Thoracic aorta (tissue), 2 donors: ENCODE measurements around the gene PTPN2. TPM values are rescaled to one million over a fixed set of nuclear protein-coding genes. Genes with fewer than 3 reads are reported as not detected.
"Not testable (repeated sequence)": the region's sequence is repeated elsewhere in the genome, so short reads cannot be mapped to it uniquely, and the experiment has no call there.

Experiments
- ATAC-seq: fragments of 150-250 bp; one replicate; pipeline ENCODE4 v1.8.0; 2017; ENCODE audit warnings: low read depth; ENCODE audit not compliant: insufficient number of reproducible peaks, low FRiP score
- DNase-seq: peaks from one replicate; pipeline ENCODE4 v3.0.0-alpha.2; 2020; ENCODE audit warnings: low spot score
- H3K27ac ChIP-seq, 2 donors: fragments of 200-600 bp; sonication (generic); 1 replicate in 1 of 2; 2 replicates in 1 of 2; pipeline ENCODE4 v1.5.1; 2016; ENCODE audit warnings: mild to moderate bottlenecking in 2 of 2, moderate library complexity in 2 of 2
- H3K27me3 ChIP-seq: fragments of 200-600 bp; sonication (generic); replicated peaks from 2 replicates; pipeline ENCODE4 v1.6.0; 2016; ENCODE audit warnings: mild to moderate bottlenecking; ENCODE audit not compliant: insufficient read depth
- H3K36me3 ChIP-seq: fragments of 200-600 bp; sonication (generic); one replicate; pipeline ENCODE4 v1.5.1; 2016
- H3K4me1 ChIP-seq, 2 donors: fragments of 200-600 bp; sonication (generic); 1 replicate in 1 of 2; 2 replicates in 1 of 2; pipeline versions ENCODE4 v1.5.1 to v1.6.0; 2016; ENCODE audit warnings: low read depth in 2 of 2, mild to moderate bottlenecking in 1 of 2; ENCODE audit not compliant: control insufficient read depth in 1 of 2
- H3K4me3 ChIP-seq: fragments of 200-600 bp; sonication (generic); 2 replicates; pipeline ENCODE4 v1.5.1; 2016; ENCODE audit warnings: mild to moderate bottlenecking
- H3K9me3 ChIP-seq: fragments of 200-600 bp; sonication (generic); 2 replicates; pipeline ENCODE4 v1.5.1; 2016
- CTCF ChIP-seq: fragments of 200-600 bp; sonication (generic); IDR thresholded peaks from one replicate; pipeline ENCODE4 v1.5.1; 2019; ENCODE audit warnings: antibody characterized with exemption
- total RNA-seq, 2 donors: library from RNA; depleted of rRNA; stranded (reverse); fragments of >200 nt; gene quantifications; one replicate each; pipeline versions ENCODE4 v1.1.0 to v1.2.3, GENCODE V29; 2016

The PTPN2 gene
- total RNA-seq, 2 donors from 2014 or later, result 29.4 to 62.8 TPM

DNA sequence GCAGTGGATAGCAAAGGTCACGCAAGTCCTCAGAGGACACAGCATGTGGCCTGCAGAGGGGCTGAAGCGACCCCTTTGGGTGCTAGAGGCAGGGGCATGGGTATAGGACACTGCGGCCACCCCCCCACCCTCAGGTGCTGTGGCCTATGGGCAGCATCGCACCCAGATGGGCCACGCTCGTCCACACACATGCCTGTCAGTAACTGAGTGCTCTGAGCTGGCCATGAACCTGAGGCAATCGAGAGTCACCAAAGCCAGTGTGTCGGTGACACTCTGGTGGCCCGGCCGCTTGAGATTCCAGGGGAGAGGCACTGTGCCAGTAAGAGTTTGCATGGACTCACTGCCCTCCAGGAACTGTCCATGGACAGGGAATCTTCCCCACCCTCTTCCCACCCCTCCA is 22.7 kb upstream of the PTPN2 start:
- no peak for TF ChIP-seq CTCF
- Histone ChIP-seq H3K4me3 (peak overlapping the region; percentile 49), H3K27ac (peak overlapping the region in 1 of 2 donors; percentile 19), H3K9me3 (no peaks in the 10 kb centered on the region), H3K27me3 (no peaks in the 10 kb centered on the region), H3K36me3 (no peaks in the 10 kb centered on the region), H3K4me1 (peaks cover 9 to 25% of the 10 kb centered on the region in 2 donors)
- ATAC-seq (no peak), DNase-seq (no peak)

DNA sequence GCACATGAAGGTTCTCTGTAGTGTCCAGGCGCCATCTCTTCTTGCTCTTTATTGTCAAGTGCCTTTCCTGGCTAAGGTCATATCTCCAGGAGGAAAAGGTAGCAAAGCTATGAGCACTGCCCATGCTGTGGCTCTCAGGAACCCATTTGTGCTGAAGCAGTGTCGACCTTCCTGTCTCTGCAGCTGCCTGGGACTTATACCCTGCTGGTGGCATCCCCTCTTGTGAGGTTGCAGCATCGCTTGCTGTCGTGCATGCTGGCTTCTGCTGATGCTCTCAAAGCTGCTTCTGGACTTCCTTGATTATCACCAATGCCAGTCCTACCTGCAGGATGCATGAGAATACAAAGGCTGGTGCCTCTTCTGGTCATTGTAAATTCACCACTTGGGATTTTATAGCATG is 22.1 kb upstream of the PTPN2 start:
- DNase-seq (no peak), ATAC-seq (no peak)
- no peaks in the 10 kb centered on the region for H3K9me3 ChIP-seq
- H3K4me1 ChIP-seq, result peaks cover 9 to 25% of the 10 kb centered on the region in 2 donors
- no peaks in the 10 kb centered on the region for H3K36me3 ChIP-seq
- H3K27me3 ChIP-seq, result no peaks in the 10 kb centered on the region
- no peak overlapping the region for H3K4me3 ChIP-seq
- H3K27ac ChIP-seq, result no peak overlapping the region
- TF ChIP-seq CTCF, result no peak

- Histone ChIP-seq H3K27ac (no peak overlapping the region), H3K9me3 (no peaks in the 10 kb centered on the region), H3K4me3 (no peak overlapping the region), H3K4me1 (peaks cover 9 to 25% of the 10 kb centered on the region in 2 donors), H3K36me3 (no peaks in the 10 kb centered on the region), H3K27me3 (no peaks in the 10 kb centered on the region)
- ATAC-seq (no peak), DNase-seq (no peak)
- TF ChIP-seq CTCF, result no peak
Observed at GRCh38 chr18:12904012-12904516, 20.0 kb upstream of the PTPN2 start.

- not testable (repeated sequence) for H3K4me3 ChIP-seq, ATAC-seq, DNase-seq, H3K9me3 ChIP-seq, H3K27ac ChIP-seq, H3K36me3 ChIP-seq, H3K27me3 ChIP-seq, H3K4me1 ChIP-seq
Observed at GRCh38 chr18:12901208-12901607, 17.2 kb upstream of the PTPN2 start.

DNA sequence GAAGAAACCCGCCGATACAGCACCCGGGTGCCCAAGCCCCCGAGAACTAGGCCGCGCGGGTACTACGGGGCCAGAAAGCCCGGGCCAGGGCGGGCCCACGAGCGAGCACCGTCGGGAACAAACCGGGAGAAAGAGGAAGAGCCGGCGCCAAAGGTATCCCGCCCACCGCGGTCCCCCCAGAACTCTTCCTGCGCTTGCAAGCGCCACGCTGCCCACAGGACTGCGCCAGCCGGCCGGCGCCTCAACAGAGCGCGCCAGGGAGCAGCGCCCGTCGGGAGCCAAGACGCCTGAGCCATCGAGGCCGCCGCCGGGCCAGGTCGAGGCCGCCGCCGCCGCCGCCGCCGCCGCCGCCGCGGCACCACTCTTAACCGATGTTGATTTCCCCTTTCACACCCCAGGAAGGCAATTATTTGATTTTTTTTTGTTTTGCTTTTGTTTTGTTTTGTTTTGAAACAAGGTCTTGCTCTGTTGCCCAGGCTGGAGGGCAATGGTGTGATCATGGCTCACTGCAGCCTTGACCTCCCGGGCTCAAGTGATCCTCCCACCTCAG is 12.8 kb upstream of the PTPN2 start:
- peak overlapping the region; percentile 56 for H3K4me3 ChIP-seq
- not testable (repeated sequence) for H3K27ac ChIP-seq, ATAC-seq, H3K4me1 ChIP-seq, H3K36me3 ChIP-seq, H3K9me3 ChIP-seq, H3K27me3 ChIP-seq, DNase-seq

DNA sequence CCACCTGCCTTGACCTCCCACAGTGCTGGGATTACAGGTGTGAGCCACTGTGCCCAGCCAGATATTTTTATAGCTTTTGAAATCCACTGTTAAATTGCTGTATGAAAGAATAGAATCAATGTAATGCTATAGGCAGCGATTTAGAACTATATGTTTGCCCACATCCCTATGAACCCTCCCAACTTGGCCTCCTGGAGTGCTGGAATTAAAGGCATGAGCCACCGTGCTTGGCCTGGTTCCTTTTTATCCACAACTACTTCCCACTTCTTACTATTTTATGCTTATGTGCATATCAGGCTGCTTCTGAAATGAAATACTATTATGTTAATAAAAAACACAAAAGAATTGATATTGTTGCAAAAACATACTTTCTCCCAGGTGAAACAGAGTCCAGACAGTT is 11.6 kb upstream of the PTPN2 start:
- ATAC-seq (no peak), DNase-seq (no peak)
- Histone ChIP-seq H3K36me3 (no peaks in the 10 kb centered on the region), H3K9me3 (no peaks in the 10 kb centered on the region), H3K27ac (no peak overlapping the region), H3K27me3 (no peaks in the 10 kb centered on the region), H3K4me1 (no peaks in the 10 kb centered on the region), H3K4me3 (no peak overlapping the region)
- no peak for TF ChIP-seq CTCF
